Dendritic cell treated with granulocyte-macrophage colony-stimulating factor and Interleukin-4, amounts not matched to agents 40 ng/mL and 50 ng/mL, for 4 days (primary cell): ENCODE measurements around the gene CD300A.

Experiments used
- H3K27ac Mint-ChIP-seq: one replicate; pipeline ENCODE4 v1.8.0; 2022; ENCODE audit warnings: mild to moderate bottlenecking, mixed read lengths
- H3K27me3 Mint-ChIP-seq: one replicate; pipeline ENCODE4 v1.8.0; 2022; ENCODE audit warnings: mild to moderate bottlenecking, mixed read lengths
- H3K36me3 Mint-ChIP-seq: one replicate; pipeline ENCODE4 v1.8.0; 2022; ENCODE audit warnings: low read depth, mixed read lengths
- H3K4me1 Mint-ChIP-seq: one replicate; pipeline ENCODE4 v1.8.0; 2022; ENCODE audit warnings: low read depth, mixed read lengths
- H3K4me3 Mint-ChIP-seq: one replicate; pipeline ENCODE4 v1.8.0; 2022; ENCODE audit warnings: mild to moderate bottlenecking, moderate library complexity, mixed read lengths
- H3K9me3 Mint-ChIP-seq: one replicate; pipeline ENCODE4 v1.8.0; 2022; ENCODE audit warnings: mixed read lengths
- intact Hi-C: fragments of 100-400 bp; cut with micrococcal nuclease; formaldehyde crosslinking; loops from one replicate; pipeline ENCODE4 v1.15.0; 2022

The CD300A gene

GRCh38 chr17:74529243-74529642 lies 62.8 kb downstream of the CD300A start:
- Mint-ChIP-seq H3K27me3 (no peaks in the 10 kb centered on the region), H3K9me3 (no peaks in the 10 kb centered on the region), H3K27ac (peak overlapping the region; percentile 83), H3K4me3 (no peak overlapping the region), H3K36me3 (peaks cover 28% of the 10 kb centered on the region), H3K4me1 (peaks cover 88% of the 10 kb centered on the region)
- intact Hi-C loops: no loop called here

DNA sequence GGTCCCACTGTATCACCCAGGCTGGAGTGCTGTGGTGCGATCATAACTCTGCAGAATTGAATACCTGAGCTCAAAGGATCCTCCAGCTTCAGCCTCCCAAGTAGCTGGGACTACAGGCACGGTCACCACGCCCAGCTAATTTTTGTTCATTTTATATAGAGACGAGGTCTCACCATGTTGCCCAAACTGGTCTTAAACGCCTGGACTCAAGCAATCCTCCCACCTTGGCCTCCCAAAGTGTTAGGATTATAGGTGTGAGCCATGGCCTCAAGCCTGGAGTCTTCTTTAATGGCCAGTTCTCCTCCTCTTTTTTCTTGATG lies 64.4 kb downstream of the CD300A start:
- Mint-ChIP-seq H3K4me1 (peaks cover 79% of the 10 kb centered on the region), H3K4me3 (peak overlapping the region; percentile 39), H3K27ac (peak overlapping the region; percentile 76), H3K9me3 (no peaks in the 10 kb centered on the region), H3K27me3 (no peaks in the 10 kb centered on the region), H3K36me3 (peaks cover 22% of the 10 kb centered on the region)
- intact Hi-C loops: no loop called here

GRCh38 chr17:74531231-74531761 lies 64.9 kb downstream of the CD300A start, which contains the start of gene CD300LB:
Gene CD300LB, minus strand, starts transcription at chr17:74531475. Its CDS starts 125 bp downstream, at chr17:74531350.
- intact Hi-C loops: no loop called here
- Mint-ChIP-seq H3K27me3 (no peaks in the 10 kb centered on the region), H3K4me3 (peak within 1 kb of the TSS; percentile 76), H3K9me3 (no peaks in the 10 kb centered on the region), H3K36me3 (peaks cover 22% of the 10 kb centered on the region), H3K27ac (peak within 1 kb of the TSS; percentile 76), H3K4me1 (peaks cover 74% of the 10 kb centered on the region)

GRCh38 chr17:74532115-74532514 lies 65.7 kb downstream of the CD300A start:
- Mint-ChIP-seq H3K36me3 (peaks cover 29% of the 10 kb centered on the region), H3K27ac (peak overlapping the region; percentile 76), H3K4me1 (peaks cover 73% of the 10 kb centered on the region), H3K27me3 (no peaks in the 10 kb centered on the region), H3K4me3 (peak overlapping the region; percentile 76), H3K9me3 (no peaks in the 10 kb centered on the region)
- intact Hi-C loops: loop anchor here (1.0 to 2.0 kb wide), 4 partner anchors 11 to 77 kb away; partner anchors contain the start of gene CD300A
